ENCODE data around the gene PGBD5.

Gene PGBD5

GRCh38 chr1:230366504-230366915 lies 59.6 kb downstream of the PGBD5 start:
- Histone ChIP-seq H3K9me3 (ENCODE audit: control insufficient read depth, insufficient read depth, low read length) (no peaks in the 10 kb centered on the region), H3K36me3 (ENCODE audit: insufficient read depth, low read length) (no peaks in the 10 kb centered on the region), H3K4me1 (ENCODE audit: insufficient read depth, low read length) (no peaks in the 10 kb centered on the region), H3K9ac (ENCODE audit: low read depth, low read length) (no peak overlapping the region)

GRCh38 chr1:230365723-230366307 lies 60.3 kb downstream of the PGBD5 start:
- Histone ChIP-seq H3K9ac (ENCODE audit: low read depth, low read length) (no peak overlapping the region), H3K36me3 (ENCODE audit: insufficient read depth, low read length) (no peaks in the 10 kb centered on the region), H3K9me3 (ENCODE audit: control insufficient read depth, insufficient read depth, low read length) (no peaks in the 10 kb centered on the region)

DNA sequence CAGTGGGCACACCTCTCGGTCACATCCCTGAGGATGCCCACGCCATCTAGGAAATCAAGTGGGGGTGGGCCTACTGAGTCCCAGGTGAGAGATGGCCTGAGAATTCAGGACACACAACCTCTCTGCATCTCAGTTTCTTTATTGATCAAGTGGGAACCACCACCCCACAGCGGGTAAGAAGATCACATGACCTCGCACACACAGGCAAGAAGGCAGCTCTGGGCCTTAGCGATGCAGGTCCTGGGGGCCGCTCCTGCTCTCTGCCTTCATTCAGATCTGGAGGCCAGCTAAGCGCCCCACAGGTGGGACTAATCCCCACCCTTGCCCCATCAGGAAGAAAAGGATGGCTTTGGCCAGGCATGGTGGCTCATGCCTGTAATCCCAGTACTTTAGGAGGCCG lies 63.2 kb downstream of the PGBD5 start:
- Histone ChIP-seq H3K36me3 (ENCODE audit: insufficient read depth, low read length) (no peaks in the 10 kb centered on the region; the same call in 1 of the 2 replicates), H3K4me1 (ENCODE audit: insufficient read depth, low read length) (no peaks in the 10 kb centered on the region), H3K9me3 (ENCODE audit: control insufficient read depth, insufficient read depth, low read length) (no peaks in the 10 kb centered on the region), H3K9ac (ENCODE audit: low read depth, low read length) (no peak overlapping the region)

More at GRCh38 chr1:230365723-230366307, 60.3 kb downstream of the PGBD5 start:
- H3K4me1 ChIP-seq (ENCODE audit: insufficient read depth, low read length): no peaks in the 10 kb centered on the region

GRCh38 chr1:230361941-230362340 lies 64.2 kb downstream of the PGBD5 start:
- H3K4me1 ChIP-seq (ENCODE audit: insufficient read depth, low read length): no peaks in the 10 kb centered on the region
- H3K9ac ChIP-seq (ENCODE audit: low read depth, low read length): no peak overlapping the region
- H3K36me3 ChIP-seq (ENCODE audit: insufficient read depth, low read length): no peaks in the 10 kb centered on the region; the same call in none of the 2 replicates
- H3K9me3 ChIP-seq (ENCODE audit: control insufficient read depth, insufficient read depth, low read length): no peaks in the 10 kb centered on the region

- Histone ChIP-seq H3K9ac (ENCODE audit: low read depth, low read length) (no peak overlapping the region), H3K4me1 (ENCODE audit: insufficient read depth, low read length) (no peaks in the 10 kb centered on the region), H3K36me3 (ENCODE audit: insufficient read depth, low read length) (no peaks in the 10 kb centered on the region; the same call in none of the 2 replicates), H3K9me3 (ENCODE audit: control insufficient read depth, insufficient read depth, low read length) (no peaks in the 10 kb centered on the region)
Observed at GRCh38 chr1:230359992-230360668, 66.0 kb downstream of the PGBD5 start.

GRCh38 chr1:230356869-230357794 lies 69.0 kb downstream of the PGBD5 start:
- Histone ChIP-seq H3K9me3 (ENCODE audit: control insufficient read depth, insufficient read depth, low read length) (no peaks in the 10 kb centered on the region), H3K9ac (ENCODE audit: low read depth, low read length) (no peak overlapping the region), H3K36me3 (ENCODE audit: insufficient read depth, low read length) (no peaks in the 10 kb centered on the region; the same call in none of the 2 replicates), H3K4me1 (ENCODE audit: insufficient read depth, low read length) (no peaks in the 10 kb centered on the region)

DNA sequence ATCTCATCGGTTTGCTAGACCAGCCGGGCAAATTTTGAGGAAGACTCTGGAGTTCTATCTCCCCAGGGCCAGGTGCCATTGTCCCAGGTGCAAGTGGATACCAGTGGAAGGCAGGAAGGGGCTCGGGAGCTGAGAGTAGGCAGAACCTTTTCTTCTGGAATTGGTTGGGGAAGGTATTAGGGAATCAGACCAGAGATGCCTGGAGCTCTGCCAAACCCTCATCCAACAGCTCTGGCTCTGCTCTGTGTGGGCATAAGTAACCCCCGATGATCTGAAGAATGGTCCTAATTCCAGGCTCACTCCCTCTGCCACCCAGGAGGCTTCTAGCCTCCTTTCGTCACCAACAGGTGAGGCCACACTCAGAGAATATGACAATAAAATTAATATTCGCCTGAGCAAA lies 69.9 kb downstream of the PGBD5 start:
- Histone ChIP-seq H3K9me3 (ENCODE audit: control insufficient read depth, insufficient read depth, low read length) (no peaks in the 10 kb centered on the region), H3K36me3 (ENCODE audit: insufficient read depth, low read length) (no peaks in the 10 kb centered on the region; the same call in none of the 2 replicates), H3K9ac (ENCODE audit: low read depth, low read length) (no peak overlapping the region), H3K4me1 (ENCODE audit: insufficient read depth, low read length) (no peaks in the 10 kb centered on the region)

- Histone ChIP-seq H3K9ac (ENCODE audit: low read depth, low read length) (no peak overlapping the region), H3K36me3 (ENCODE audit: insufficient read depth, low read length) (no peaks in the 10 kb centered on the region; the same call in none of the 2 replicates), H3K4me1 (ENCODE audit: insufficient read depth, low read length) (no peaks in the 10 kb centered on the region), H3K9me3 (ENCODE audit: control insufficient read depth, insufficient read depth, low read length) (no peaks in the 10 kb centered on the region)
Observed at GRCh38 chr1:230355594-230355993, 70.5 kb downstream of the PGBD5 start.

DNA sequence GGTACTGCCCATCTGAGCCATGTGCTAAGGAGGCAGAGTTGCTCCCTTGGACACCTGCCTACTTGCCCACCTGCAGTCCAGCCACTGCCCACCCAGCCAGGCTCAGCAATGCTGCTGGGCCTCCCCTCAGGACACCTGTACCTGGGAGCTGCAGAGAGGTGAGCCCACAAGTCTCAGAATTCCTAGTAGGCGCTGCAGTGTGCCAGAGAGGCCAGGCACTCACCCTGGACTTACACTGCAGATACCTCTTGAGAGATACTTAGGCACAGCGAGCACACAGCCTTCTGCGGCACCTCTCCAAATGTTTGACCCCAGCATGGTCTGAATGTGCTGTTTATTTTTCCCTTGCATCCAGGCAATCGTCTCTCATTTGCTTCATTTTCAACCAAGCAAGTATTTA lies 71.0 kb downstream of the PGBD5 start:
- peaks cover 3% of the 10 kb centered on the region for H3K36me3 ChIP-seq (ENCODE audit: insufficient read depth, low read length)
- H3K4me1 ChIP-seq (ENCODE audit: insufficient read depth, low read length): no peaks in the 10 kb centered on the region
- H3K9me3 ChIP-seq (ENCODE audit: control insufficient read depth, insufficient read depth, low read length): no peaks in the 10 kb centered on the region
- H3K9ac ChIP-seq (ENCODE audit: low read depth, low read length): no peak overlapping the region

GRCh38 chr1:230354005-230354404 lies 72.1 kb downstream of the PGBD5 start:
- H3K36me3 ChIP-seq (ENCODE audit: insufficient read depth, low read length): peaks cover 3% of the 10 kb centered on the region
- H3K4me1 ChIP-seq (ENCODE audit: insufficient read depth, low read length): no peaks in the 10 kb centered on the region
- H3K9ac ChIP-seq (ENCODE audit: low read depth, low read length): no peak overlapping the region
- no peaks in the 10 kb centered on the region for H3K9me3 ChIP-seq (ENCODE audit: control insufficient read depth, insufficient read depth, low read length)

GRCh38 chr1:230352537-230352936 lies 73.6 kb downstream of the PGBD5 start:
- Histone ChIP-seq H3K9ac (ENCODE audit: low read depth, low read length) (no peak overlapping the region), H3K36me3 (ENCODE audit: insufficient read depth, low read length) (peaks cover 3% of the 10 kb centered on the region), H3K9me3 (ENCODE audit: control insufficient read depth, insufficient read depth, low read length) (no peaks in the 10 kb centered on the region), H3K4me1 (ENCODE audit: insufficient read depth, low read length) (no peaks in the 10 kb centered on the region)

- peaks cover 3% of the 10 kb centered on the region for H3K36me3 ChIP-seq (ENCODE audit: insufficient read depth, low read length)
- no peaks in the 10 kb centered on the region for H3K4me1 ChIP-seq (ENCODE audit: insufficient read depth, low read length)
- no peak overlapping the region for H3K9ac ChIP-seq (ENCODE audit: low read depth, low read length)
- no peaks in the 10 kb centered on the region for H3K9me3 ChIP-seq (ENCODE audit: control insufficient read depth, insufficient read depth, low read length)
Observed at GRCh38 chr1:230351983-230352382, 74.1 kb downstream of the PGBD5 start.

DNA sequence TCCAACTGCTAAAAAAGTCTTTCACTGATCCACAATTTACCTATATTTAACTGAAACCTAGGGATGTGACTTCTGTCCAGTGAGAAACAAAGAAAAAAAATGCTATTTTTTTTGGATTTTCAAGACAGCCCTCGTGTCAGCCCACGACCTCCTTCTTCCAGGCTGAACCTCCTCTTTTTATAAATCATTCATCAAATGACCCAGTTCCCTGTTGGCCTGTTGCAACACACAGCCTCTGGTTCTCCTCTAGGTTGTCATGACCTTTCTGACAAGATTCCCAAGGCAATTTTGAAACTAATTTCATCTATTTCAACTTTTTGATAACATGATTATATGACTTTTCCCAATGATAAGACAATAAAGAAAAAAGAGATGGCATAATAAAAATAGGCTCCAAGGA lies 74.6 kb downstream of the PGBD5 start:
- Histone ChIP-seq H3K9ac (ENCODE audit: low read depth, low read length) (no peak overlapping the region), H3K4me1 (ENCODE audit: insufficient read depth, low read length) (no peaks in the 10 kb centered on the region), H3K9me3 (ENCODE audit: control insufficient read depth, insufficient read depth, low read length) (no peaks in the 10 kb centered on the region), H3K36me3 (ENCODE audit: insufficient read depth, low read length) (peaks cover 3% of the 10 kb centered on the region; the same call in 1 of the 2 replicates)

- H3K4me1 ChIP-seq (ENCODE audit: insufficient read depth, low read length): no peaks in the 10 kb centered on the region
- H3K9ac ChIP-seq (ENCODE audit: low read depth, low read length): no peak overlapping the region
- H3K9me3 ChIP-seq (ENCODE audit: control insufficient read depth, insufficient read depth, low read length): no peaks in the 10 kb centered on the region
- H3K36me3 ChIP-seq (ENCODE audit: insufficient read depth, low read length): peaks cover 3% of the 10 kb centered on the region; the same call in 1 of the 2 replicates
Observed at GRCh38 chr1:230350208-230350921, 75.8 kb downstream of the PGBD5 start.

Data from ES-I3 (cell line).